ENCODE data around the gene CST1.
"Not testable (repeated sequence)": the region's sequence is repeated elsewhere in the genome, so short reads cannot be mapped to it uniquely, and the experiment has no call there.

CST1 gene

GRCh38 chr20:23752019-23752418 lies 1.3 kb upstream of the CST1 start:
- Histone ChIP-seq H3K9me2 (ENCODE audit: low read depth, low read length) (no peaks in the 10 kb centered on the region), H3K27me3 (ENCODE audit: insufficient read depth, low read length) (no peaks in the 10 kb centered on the region), H3F3A (ENCODE audit: insufficient read depth, low read length) (no peaks in the 10 kb centered on the region), H3K79me2 (ENCODE audit: insufficient read depth, low read length) (no peaks in the 10 kb centered on the region), H2AFZ (ENCODE audit: low read length) (no peak overlapping the region), H4K20me1 (ENCODE audit: insufficient read depth, low read length) (no peaks in the 10 kb centered on the region), H3K4me1 (ENCODE audit: insufficient read depth, low read length, severe bottlenecking) (no peaks in the 10 kb centered on the region), H3K27ac (ENCODE audit: low read depth, low read length, poor library complexity, severe bottlenecking) (no peak overlapping the region), H3K36me3 (ENCODE audit: insufficient read depth, low read length) (no peaks in the 10 kb centered on the region), H3K4me2 (ENCODE audit: low read length) (no peak overlapping the region), H3K9me3 (ENCODE audit: low read length) (no peaks in the 10 kb centered on the region), H3K9ac (ENCODE audit: low read length) (no peak overlapping the region), H3K4me3 (ENCODE audit: low read depth, low read length, poor library complexity, severe bottlenecking) (no peak overlapping the region)
- TF ChIP-seq EZH2 (IDR thresholded peaks at IDR 0.05; ENCODE audit: borderline replicate concordance, low read length) (no peak), CTCF (IDR thresholded peaks at IDR 0.05; ENCODE audit: low read length) (no peak)

- no peaks in the 10 kb centered on the region for H3K4me1 ChIP-seq (ENCODE audit: insufficient read depth, low read length, severe bottlenecking)
- H3K4me2 ChIP-seq (ENCODE audit: low read length) = no peak overlapping the region
These were observed 989 bp downstream of the CST1 start for GRCh38 chr20:23749746-23750145.

GRCh38 chr20:23748975-23749374 lies 1.8 kb downstream of the CST1 start:
- H3K9ac ChIP-seq (ENCODE audit: low read length); H3K79me2 ChIP-seq (ENCODE audit: insufficient read depth, low read length); H3K9me3 ChIP-seq (ENCODE audit: low read length); H3K9me2 ChIP-seq (ENCODE audit: low read depth, low read length); H3K4me1 ChIP-seq (ENCODE audit: insufficient read depth, low read length, severe bottlenecking); H3K27ac ChIP-seq (ENCODE audit: low read depth, low read length, poor library complexity, severe bottlenecking); H2AFZ ChIP-seq (ENCODE audit: low read length); H3K36me3 ChIP-seq (ENCODE audit: insufficient read depth, low read length); H4K20me1 ChIP-seq (ENCODE audit: insufficient read depth, low read length); H3K4me3 ChIP-seq (ENCODE audit: low read depth, low read length, poor library complexity, severe bottlenecking); H3F3A ChIP-seq (ENCODE audit: insufficient read depth, low read length); H3K4me2 ChIP-seq (ENCODE audit: low read length); H3K27me3 ChIP-seq (ENCODE audit: insufficient read depth, low read length): not testable (repeated sequence)
- 0 out of 2 replicates have a peak, but pooled peaks have one; percentile 6 for TF ChIP-seq CTCF (IDR thresholded peaks at IDR 0.05; ENCODE audit: low read length)

More at GRCh38 chr20:23749746-23750145, 989 bp downstream of the CST1 start:
- Histone ChIP-seq H3K9ac (ENCODE audit: low read length) (no peak overlapping the region), H3K4me3 (ENCODE audit: low read depth, low read length, poor library complexity, severe bottlenecking) (no peak overlapping the region), H4K20me1 (ENCODE audit: insufficient read depth, low read length) (no peaks in the 10 kb centered on the region), H3K79me2 (ENCODE audit: insufficient read depth, low read length) (no peaks in the 10 kb centered on the region), H3F3A (ENCODE audit: insufficient read depth, low read length) (no peaks in the 10 kb centered on the region), H3K27ac (ENCODE audit: low read depth, low read length, poor library complexity, severe bottlenecking) (no peak overlapping the region), H3K27me3 (ENCODE audit: insufficient read depth, low read length) (no peaks in the 10 kb centered on the region), H3K9me2 (ENCODE audit: low read depth, low read length) (no peaks in the 10 kb centered on the region), H2AFZ (ENCODE audit: low read length) (no peak overlapping the region), H3K36me3 (ENCODE audit: insufficient read depth, low read length) (no peaks in the 10 kb centered on the region), H3K9me3 (ENCODE audit: low read length) (no peaks in the 10 kb centered on the region)
- TF ChIP-seq EZH2 (IDR thresholded peaks at IDR 0.05; ENCODE audit: borderline replicate concordance, low read length) (no peak), CTCF (IDR thresholded peaks at IDR 0.05; ENCODE audit: low read length) (no peak)

GRCh38 chr20:23747551-23747950 lies 3.2 kb downstream of the CST1 start:
- not testable (repeated sequence) for H4K20me1 ChIP-seq (ENCODE audit: insufficient read depth, low read length); H3F3A ChIP-seq (ENCODE audit: insufficient read depth, low read length); H3K27ac ChIP-seq (ENCODE audit: low read depth, low read length, poor library complexity, severe bottlenecking); H3K27me3 ChIP-seq (ENCODE audit: insufficient read depth, low read length); H3K9ac ChIP-seq (ENCODE audit: low read length); H2AFZ ChIP-seq (ENCODE audit: low read length); H3K4me1 ChIP-seq (ENCODE audit: insufficient read depth, low read length, severe bottlenecking); H3K9me3 ChIP-seq (ENCODE audit: low read length); H3K36me3 ChIP-seq (ENCODE audit: insufficient read depth, low read length); H3K4me3 ChIP-seq (ENCODE audit: low read depth, low read length, poor library complexity, severe bottlenecking); H3K9me2 ChIP-seq (ENCODE audit: low read depth, low read length); H3K79me2 ChIP-seq (ENCODE audit: insufficient read depth, low read length); H3K4me2 ChIP-seq (ENCODE audit: low read length)

GRCh38 chr20:23747092-23747491 lies 3.6 kb downstream of the CST1 start:
- H3K9ac ChIP-seq (ENCODE audit: low read length); H4K20me1 ChIP-seq (ENCODE audit: insufficient read depth, low read length); H3K9me3 ChIP-seq (ENCODE audit: low read length); H3K27ac ChIP-seq (ENCODE audit: low read depth, low read length, poor library complexity, severe bottlenecking); H3K9me2 ChIP-seq (ENCODE audit: low read depth, low read length); H3K4me2 ChIP-seq (ENCODE audit: low read length); H3K4me1 ChIP-seq (ENCODE audit: insufficient read depth, low read length, severe bottlenecking); H3K27me3 ChIP-seq (ENCODE audit: insufficient read depth, low read length); H3K79me2 ChIP-seq (ENCODE audit: insufficient read depth, low read length); H3K36me3 ChIP-seq (ENCODE audit: insufficient read depth, low read length); H3K4me3 ChIP-seq (ENCODE audit: low read depth, low read length, poor library complexity, severe bottlenecking); H3F3A ChIP-seq (ENCODE audit: insufficient read depth, low read length); H2AFZ ChIP-seq (ENCODE audit: low read length): not testable (repeated sequence)
